ENCODE results near the gene SGSM2.

Gene SGSM2

DNA sequence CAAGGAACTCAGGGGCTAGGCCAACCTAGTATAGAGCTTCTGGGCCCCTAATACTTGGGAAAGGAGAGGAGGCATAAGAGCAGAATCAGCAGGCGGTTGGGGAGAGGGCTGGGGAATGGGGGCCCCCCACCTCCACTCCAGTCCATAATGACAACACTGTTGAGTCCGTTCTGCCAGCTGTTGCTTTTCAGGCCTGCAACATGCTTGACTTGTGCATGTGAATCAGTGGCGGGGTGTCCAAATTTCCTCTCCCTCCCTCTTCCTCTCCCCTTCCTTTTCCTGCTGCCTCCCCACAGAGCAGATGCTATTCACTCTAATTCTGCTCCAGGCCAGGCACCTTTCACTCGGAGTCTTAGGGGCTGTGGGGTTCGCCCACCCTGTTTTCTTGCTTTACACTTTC, 31.7 kb downstream of the SGSM2 start:
- DNase-seq = no peak

DNA sequence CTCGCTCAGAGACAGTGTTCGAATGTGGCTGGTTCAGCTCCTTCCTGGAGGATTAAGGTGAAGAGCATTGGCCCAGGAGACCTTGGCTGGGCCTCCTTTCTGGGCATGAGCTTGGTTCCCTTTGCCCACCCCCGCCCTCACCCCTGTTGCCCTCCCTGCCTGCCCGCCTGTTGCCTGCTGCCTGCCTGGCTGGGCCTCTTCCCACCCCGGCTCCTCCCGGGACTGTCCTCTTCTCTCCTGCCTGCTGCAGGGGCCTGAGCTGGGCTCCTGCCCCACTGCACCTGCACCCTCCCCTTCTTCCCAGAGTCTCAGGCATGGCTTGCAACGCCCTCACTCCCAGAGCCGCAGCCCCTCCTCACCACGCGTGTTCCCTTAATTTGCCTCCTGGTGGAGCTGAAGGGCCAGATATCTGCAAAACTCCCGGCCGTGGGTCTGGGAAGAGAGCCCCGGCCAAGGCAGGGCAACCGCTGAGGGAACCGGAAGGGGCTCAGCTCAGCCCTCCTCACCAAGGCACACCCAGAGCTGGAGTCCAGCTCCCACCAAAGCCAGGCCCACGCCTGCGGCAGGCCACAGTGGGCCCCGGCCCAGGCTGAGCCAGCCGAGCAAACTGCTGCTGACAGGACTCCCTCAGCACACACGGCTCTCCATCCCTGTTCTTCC, 32.4 kb downstream of the SGSM2 start:
- DNase-seq = no peak

DNA sequence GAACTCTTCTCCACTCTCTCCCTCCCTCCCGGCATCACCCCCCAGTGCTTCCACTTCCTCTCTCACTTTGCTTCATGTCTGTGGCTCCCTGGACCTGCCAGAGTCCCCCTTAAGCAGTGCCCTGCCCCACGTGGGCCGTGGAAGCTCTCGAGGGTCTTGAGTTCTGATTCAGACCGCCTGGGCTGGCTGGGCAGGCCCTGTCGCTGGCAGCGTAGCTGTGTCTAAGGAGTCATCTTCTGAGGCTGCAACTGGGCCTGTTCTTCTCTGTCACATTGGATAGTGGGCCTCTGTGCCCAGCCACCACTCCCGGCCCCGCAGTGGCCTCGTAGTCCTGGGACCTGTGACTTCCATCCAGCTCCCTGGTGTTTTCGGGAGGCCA, 32.9 kb downstream of the SGSM2 start:
- no peak for DNase-seq

DNA sequence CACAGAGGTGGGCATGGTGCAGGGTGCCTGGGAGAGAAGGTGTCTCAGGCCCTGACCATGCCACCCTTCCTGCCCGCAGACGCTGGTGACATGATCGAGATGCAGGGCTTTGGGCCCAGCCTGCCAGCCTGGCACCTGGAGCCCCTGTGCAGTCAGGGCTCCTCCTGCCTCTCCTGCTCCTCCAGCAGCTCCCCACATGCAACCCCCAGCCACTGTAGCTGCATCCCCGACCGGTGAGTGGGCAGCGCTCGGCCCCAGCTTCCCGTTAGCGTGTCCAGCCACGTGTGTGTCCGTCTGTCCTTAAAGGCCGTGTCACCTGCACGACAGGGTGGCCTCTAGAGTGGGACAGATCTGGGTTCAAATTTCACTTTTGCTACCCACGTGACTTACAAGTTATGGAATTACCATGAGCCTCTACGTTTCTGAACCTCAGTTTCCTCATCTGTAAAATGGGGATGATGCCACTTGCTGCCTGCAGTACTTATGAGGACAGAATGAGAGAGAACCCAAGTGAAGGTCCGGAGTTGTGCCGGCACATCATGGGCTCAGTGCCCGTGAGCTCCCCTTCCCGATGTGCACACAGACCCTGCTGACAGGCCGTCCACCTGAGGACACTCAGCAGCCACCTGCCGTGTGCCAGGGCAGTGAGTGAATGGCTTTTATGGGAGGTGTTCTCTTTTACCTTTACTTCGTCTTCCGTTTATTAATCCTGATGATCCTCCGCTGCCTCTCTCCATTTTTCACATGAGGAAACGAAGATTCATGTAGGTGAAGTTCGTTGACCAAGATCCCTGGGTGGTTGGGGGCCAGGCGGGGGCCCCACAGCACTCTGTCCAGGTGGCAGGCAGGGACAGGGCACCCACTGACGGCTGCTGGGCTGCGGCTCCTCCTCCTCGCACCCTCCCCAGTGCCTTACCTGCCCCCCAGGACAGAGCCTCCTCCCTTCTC, 34.2 kb downstream of the SGSM2 start:
- no peak for DNase-seq

DNA sequence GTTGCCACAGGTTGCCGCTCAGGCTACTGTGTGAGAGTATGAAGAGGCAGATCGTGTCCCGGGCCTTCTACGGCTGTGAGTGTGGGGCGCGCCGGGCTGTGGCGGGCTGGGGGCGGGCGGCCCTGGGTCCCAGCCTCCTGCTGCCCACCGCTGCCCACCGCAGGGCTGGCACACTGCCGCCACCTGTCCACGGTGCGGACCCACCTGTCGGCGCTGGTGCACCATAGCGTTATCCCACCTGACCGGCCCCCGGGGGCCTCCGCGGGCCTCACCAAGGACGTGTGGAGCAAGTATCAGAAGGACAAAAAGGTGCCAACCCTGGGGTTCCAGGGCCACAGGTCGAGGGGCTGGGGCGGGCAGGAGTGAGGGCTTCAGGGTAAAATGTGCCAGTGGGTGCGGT, 34.9 kb downstream of the SGSM2 start:
- DNase-seq = no peak

DNA sequence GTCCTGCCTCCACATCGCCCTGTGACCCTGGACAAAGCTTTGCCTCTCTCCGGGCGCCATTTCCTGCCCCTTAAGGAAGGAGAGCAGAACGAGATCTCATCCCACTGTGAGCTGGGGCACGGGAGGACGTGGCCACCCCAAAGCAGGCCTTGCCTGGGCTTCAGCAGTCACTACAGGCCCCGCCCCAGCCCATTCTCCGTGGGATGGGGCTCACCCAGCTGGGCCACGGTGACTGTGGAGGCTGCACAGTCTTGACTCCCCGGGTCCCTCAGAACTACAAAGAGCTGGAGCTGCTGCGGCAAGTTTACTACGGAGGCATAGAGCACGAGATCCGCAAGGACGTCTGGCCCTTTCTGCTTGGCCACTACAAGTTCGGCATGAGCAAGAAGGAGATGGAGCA, 35.4 kb downstream of the SGSM2 start:
- no peak for DNase-seq

DNA sequence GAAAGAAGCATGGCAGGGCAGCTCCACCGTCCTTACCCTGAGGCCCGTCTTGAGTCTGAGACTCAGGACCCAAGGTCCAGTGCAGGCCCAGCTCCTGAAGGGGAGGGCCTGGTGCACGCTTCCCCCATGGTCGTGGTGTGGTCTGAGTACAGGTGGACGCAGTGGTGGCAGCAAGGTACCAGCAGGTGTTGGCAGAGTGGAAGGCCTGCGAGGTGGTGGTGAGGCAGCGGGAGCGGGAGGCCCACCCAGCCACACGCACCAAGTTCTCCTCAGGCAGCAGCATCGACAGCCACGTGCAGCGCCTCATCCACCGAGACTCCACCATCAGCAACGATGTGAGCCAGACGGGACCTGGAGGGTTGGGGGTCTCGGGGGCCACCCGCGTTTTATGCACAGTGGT, 35.9 kb downstream of the SGSM2 start:
- DNase-seq = no peak

DNA sequence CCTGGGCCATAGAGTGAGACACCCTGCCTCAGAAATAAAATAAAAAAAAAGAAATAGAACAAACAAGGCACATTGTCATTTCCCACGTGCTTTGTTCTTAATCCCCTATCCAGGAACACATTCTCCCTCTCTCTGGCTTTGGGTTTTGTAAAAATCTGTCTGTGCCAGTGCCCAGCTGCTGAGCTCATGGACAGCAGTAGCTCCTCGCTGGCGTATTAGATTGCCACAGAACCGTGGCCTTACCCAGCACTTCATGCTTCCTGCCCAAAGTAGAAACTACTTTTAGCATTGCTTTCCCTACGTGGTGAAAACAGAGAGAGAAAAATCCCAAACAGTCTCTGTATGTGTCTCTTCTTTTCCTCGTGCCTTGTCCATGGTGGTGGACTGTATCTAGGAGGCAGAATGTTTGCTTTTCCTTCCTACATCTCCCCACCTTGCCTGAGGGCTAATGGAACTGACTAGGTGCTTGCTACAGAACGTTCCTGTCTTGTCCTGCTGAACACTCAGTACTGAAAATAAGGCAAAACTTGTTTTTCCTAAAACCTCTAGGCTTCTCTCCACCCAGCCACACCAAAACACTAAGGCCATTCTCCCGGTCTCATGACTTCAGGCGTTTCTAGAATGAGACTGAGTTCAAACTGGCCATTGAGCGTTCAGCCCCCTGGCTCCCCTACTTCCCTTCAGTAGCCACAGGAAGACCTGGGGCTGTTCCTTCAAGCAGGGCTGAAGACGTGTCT, 37.4 kb downstream of the SGSM2 start:
- DNase-seq = no peak

DNA sequence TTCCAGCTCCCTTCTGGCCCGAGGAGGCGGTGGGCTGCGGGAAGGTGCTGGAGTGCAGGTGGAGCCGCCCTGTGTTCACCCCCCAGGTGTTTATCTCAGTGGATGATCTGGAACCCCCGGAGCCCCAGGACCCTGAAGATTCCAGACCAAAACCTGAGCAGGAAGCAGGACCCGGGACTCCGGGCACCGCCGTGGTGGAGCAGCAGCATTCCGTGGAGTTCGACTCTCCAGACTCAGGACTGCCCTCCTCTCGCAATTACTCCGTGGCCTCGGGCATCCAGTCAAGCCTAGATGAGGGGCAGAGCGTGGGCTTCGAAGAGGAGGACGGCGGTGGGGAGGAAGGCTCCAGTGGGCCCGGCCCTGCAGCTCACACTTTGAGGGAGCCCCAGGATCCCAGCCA, 38.1 kb downstream of the SGSM2 start:
- no peak for DNase-seq

DNA sequence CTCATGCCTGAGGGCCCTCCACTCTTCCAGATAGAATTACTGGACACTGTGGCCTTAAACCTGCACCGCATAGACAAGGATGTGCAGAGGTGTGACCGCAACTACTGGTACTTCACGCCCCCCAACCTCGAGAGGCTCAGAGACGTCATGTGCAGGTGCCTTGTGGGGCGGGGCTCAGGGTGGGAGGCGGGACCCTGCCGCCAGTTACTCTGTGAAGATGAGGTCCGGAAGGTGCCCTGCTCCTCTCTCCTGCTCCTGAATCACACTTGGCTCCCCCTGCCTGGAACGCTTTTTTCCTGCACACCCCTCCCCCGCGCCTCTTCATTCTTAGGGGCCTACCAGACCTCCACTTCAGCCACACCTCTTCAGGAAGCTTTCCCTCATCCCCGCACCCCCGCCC, 38.8 kb downstream of the SGSM2 start:
- DNase-seq = no peak

DNA sequence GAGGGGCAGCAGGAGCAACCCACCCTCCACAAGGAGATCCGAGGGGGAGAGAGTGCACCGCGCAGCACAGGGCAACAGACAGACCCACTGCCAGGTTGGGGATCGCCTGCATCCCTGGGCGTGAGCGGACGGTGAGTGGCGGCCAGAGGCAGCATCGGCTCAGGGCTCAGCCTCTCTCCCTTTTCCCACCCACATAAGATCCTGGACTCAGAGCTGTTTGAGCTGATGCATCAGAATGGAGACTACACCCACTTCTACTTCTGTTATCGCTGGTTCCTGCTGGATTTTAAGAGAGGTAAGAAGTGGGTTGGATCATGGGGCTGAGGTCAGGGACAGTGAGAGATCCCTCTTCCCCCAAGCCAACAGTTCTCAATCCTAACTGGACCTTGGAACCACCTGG, 40.4 kb downstream of the SGSM2 start:
- no peak for DNase-seq

DNA sequence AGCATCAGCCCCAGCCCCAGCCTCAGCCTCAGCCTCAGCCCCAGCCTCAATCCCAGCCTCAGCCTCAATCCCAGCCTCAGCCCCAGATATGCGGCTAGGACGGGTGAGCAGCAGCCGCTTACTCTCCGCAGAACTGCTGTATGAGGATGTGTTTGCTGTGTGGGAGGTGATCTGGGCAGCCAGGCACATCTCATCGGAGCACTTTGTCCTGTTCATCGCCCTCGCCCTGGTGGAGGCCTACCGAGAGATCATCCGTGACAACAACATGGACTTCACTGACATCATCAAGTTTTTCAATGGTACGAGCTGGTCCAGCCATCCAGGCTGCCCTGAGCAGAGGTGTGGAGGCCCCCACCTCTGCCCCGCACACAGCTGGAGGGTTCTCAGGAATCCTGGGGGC, 41.6 kb downstream of the SGSM2 start:
- DNase-seq = no peak

DNA sequence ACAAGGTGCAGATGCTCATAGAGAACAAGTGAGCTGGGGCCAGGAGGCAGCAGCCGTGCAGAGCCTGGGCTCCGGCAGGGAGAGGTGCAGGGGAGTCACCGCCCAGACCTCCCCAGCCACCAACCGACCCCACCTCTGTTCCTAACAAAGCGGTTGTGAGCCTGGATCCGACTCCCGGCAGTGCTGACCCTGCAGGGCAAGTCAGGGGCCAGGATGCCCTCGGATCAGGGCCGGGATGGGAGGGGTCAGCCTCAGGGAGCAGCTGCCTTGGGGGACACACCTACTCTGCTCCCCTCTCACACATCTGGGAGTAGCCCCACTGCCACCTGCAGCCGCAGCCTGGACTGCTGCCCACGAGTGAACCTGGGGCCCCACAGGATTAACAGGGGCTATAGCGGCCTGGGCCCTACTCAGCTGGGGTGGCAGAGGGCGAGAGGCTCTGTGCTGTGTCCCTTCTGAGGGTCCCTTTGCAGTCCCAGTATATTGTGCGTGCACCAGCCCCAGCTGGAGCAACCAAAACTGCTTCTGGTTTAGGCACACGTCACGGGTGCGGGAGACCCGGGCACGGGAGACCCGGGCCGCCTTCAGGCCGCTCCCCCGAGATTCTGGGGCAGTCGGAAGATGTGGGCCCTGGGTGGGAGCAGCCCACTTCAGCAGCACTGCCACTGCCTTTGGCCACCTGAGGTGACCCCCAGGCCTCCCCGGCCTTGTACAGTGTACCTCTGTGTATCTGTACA, 42.4 kb downstream of the SGSM2 start:
- DNase-seq = no peak

DNA sequence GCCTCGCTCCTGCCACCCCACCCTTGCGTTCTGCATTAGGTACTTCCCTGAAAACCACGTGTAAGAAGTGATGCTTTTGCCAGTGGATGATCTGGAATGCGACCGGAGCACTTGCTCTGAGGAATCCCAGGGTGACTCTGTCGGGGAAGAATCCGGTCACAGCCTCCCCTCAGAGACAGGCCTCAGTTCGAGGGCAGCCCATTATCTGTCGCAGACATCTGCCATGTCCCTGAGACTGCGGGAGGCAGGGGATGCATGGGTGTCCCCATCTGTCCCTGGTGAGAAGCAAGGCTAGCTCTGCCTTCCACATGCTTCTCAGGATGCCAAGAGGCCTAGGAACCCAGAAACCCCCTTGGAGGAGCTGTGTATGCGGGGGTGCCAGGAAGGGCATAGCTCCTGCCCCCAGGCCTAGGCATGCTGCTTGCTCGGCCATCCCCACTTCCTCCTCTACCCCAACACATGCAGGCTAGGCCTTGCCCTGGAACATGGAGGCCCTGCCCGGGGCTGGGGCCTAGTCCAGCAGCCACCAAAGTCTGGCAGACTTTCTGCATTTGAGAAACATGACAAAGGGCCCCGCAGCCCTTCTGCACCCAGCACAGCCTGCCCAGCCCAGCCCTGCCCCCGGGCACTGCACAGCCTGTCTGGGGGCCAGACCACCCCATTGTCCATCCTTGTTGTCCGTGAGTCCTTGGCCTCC, 43.1 kb downstream of the SGSM2 start:
- no peak for DNase-seq

DNA sequence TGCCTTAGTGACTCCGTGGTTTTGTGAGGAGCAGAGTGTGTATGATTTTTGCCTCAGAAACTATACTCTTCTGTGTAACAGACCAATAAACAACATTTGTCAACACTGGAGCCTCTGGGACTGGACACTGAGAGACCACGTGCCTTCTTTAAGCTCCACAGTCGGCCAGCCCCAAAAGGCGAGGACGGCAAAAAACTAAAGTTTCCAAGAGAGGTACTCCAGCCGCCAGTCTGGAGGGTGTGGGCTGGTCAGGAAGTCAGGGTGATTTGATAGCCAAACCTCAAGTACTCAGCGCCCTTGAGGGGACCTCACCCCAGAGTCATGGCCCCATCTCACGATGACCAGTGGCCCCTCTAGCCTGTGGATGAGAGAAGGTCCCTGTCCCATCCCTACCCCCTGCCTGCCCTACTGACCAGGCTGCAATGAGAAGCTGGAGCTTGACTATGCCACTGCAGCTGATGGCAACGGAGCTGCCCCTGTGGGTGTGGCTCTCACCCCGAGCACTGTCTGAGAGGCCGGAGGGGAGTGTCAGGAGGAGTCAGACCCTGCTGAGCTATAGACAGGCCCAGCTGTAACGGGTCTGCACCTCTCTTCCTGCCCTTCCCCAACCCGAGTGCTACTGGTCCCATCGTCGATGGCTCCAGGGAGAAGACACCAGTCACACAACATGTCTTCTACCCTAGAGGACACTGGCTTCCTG, 43.8 kb downstream of the SGSM2 start:
- no peak for DNase-seq

DNA sequence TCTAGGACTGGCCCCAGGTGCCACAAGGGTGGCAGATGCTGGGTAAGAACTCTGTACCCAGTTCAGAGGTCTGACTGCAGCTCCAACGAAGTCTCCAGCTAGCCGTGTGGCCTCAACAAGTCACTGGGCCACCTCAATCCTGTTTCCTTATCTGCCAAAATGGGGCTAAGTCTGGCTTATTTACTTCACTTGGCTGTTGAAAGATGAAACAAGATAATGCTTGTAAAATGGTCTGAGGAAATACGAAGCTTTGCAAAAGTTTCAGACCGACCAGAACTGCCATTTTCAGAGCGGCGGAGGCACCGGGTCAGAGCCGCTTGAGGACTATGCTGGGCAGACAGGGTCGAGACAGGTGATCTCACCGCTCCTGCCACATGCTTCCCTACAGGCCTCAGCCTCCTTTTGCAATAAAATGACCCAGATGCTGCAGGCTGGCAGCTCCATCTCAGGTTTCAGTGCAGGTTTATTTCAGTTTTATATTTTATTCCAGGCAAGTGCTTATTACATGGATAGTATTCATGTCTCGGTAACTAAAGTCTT, 46.4 kb downstream of the SGSM2 start:
- no peak for DNase-seq

DNA sequence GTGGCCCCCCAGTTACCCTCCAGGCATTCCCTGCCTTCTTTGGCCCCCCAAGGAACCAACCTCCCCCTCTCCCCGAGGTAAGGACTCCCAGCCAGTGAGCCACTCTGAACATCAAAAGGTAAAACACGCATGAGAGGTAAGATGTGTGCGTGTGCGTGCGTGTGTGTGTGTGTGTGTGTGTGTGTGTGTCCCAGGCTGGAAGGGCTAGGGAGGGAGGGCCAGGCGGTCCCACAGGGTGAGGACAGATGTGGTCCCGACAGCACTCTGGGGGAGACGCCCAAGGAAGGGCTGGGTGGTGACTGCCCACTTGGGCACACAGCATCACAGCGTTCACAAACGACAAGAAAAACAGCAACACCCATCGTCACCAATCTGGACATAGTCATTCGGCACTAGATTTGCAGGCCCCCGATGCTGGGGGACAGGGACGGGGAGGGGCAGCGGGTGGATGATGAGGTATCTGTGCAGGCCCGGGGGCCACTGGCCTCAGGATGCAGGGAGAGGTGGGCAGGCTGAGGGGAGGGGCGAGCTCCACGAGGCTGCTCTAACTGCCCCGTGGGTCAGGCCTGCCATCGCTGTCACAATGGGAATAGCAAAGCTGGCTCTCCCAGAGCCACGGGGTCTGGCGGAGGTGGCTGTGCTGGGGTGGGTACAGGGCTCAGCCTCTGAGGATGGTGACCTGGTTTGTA, 47.3 kb downstream of the SGSM2 start:
- no peak for DNase-seq

DNA sequence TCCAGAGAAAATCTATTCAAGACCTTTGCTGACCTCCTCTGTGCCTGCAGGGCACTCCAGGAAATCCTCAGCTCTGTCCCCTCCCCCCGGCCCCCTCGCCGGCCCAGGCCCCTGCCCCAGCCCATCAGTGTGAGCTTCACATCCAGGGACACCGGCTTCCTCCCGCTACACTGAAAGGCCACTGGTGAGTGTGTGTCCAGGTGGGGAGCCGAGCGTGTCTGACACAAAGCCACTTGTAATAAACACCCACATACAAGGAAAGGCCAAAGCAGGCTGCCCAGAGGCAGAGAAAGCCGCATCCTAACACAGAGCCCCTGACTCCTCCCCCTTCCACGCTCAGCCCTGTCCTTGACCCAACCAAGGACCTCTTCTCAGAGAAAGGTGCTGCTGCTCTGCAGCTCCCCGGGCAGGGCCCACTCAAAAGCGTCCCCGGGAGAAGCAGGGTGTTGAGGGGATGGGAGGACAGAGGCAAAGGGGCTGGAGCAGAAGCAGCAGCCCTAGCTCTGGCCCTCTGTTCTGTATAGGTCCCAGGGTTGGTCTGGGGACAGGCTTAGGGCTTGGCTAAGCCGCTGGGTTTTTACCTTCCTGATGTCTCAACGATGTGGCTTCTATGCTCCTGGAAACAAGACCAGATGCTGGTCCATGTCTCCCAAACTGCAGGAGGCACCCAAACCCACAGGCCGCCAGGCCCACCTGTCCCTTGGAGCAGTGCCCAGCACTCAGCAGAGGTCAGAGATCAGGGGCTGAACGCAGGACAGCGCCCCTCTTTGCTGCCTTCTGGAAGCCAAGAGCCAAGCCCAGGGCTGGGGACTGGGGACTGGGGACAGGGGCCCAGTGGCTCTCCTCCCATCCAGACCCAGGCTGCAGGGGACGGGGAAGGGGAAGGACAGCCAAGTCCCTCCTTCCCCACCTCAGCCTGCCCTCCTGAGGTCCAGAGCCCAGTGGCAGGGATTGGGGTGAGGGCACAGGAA, 48.2 kb downstream of the SGSM2 start:
- no peak for DNase-seq

DNA sequence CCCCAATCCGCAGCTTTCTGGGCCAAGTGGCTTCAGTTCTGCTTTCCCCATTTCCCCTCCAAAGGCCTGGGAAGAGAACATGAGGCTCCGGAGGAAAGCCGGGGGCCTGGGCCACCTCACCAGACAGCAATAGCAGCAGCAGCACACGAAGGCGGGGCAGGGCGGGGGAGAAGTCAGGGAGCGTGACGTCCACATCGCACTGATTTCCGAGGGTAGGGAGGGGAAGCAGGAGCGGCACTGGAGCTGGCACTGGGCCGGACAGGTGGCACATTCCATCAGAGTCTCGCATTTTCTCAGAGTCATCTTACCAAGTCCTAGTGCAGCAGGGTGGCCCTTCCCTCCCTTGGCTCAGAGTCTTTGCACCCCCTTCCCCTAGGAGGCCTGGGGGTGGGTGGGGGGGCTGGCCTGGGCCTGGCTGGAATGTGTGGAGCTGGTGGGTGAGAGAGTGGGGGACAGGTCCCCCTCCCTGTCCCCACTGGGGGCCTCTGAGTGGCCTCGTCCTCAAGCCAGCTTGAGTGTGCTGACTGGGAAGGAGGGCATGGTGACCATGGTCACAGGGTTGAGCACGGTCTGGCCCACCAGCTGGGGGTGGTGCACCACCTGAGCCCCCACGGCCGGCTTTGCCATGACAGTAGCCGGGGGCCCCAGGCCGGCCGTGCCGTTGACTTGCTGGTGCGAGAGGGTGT, 49.2 kb downstream of the SGSM2 start:
- no peak for DNase-seq
